Esophagus squamous epithelium (tissue), 4 donors: ENCODE data around the gene GAA.

Source experiments
- POLR2A ChIP-seq, 4 donors: fragments of 450-650 bp; IDR thresholded peaks; one replicate each; pipeline ENCODE4 v1.6.1; 2017; ENCODE audit warnings: antibody characterized with exemption in 4 of 4, mild to moderate bottlenecking in 4 of 4, moderate library complexity in 3 of 4
- TF ChIP-seq, protein P1 (sequence below), 6 experiments: fragments of 450-650 bp in 4 of 6; fragments of 200-600 bp in 2 of 6; sonication (generic) in 2 of 6; IDR thresholded peaks; one replicate each; pipeline ENCODE4 v1.5.1; 2016 to 2019; ENCODE audit warnings: antibody characterized with exemption in 6 of 6, mild to moderate bottlenecking in 4 of 6, moderate library complexity in 4 of 6

DNA sequence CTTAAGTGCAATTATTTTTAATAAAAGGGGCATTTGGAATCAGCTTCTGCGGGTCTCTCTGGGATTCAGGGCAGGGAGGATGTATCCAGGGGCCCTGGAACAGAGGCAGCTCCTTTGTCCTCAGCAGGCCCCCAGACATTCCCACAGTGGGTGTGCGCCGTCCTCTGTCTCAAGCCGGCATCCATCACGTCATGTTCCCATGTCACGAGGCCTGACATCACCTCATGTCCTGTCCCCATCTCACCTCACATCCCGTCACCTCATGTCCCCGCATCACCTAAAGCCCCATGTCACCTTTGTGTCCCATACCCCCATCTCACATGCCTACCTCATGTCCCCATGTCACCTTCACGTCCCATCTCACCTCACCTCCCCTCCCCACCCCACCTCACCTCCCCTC is 18.5 kb downstream of the GAA start:
- TF ChIP-seq, protein P1, sequence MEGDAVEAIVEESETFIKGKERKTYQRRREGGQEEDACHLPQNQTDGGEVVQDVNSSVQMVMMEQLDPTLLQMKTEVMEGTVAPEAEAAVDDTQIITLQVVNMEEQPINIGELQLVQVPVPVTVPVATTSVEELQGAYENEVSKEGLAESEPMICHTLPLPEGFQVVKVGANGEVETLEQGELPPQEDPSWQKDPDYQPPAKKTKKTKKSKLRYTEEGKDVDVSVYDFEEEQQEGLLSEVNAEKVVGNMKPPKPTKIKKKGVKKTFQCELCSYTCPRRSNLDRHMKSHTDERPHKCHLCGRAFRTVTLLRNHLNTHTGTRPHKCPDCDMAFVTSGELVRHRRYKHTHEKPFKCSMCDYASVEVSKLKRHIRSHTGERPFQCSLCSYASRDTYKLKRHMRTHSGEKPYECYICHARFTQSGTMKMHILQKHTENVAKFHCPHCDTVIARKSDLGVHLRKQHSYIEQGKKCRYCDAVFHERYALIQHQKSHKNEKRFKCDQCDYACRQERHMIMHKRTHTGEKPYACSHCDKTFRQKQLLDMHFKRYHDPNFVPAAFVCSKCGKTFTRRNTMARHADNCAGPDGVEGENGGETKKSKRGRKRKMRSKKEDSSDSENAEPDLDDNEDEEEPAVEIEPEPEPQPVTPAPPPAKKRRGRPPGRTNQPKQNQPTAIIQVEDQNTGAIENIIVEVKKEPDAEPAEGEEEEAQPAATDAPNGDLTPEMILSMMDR (IDR thresholded peaks at IDR 0.05): no peak
- no peak for TF ChIP-seq POLR2A (IDR thresholded peaks at IDR 0.05)
